ENCODE measurements around the gene CSNK2A2. TPM values are rescaled to one million over a fixed set of nuclear protein-coding genes. Genes with fewer than 3 reads are reported as not detected.

The CSNK2A2 gene
- total and polyA plus RNA-seq, 2 of the 8 experiments (the other 6 are each of a cell fraction or from before 2014, with no cell fraction given), result 37.9 to 128 TPM

DNA sequence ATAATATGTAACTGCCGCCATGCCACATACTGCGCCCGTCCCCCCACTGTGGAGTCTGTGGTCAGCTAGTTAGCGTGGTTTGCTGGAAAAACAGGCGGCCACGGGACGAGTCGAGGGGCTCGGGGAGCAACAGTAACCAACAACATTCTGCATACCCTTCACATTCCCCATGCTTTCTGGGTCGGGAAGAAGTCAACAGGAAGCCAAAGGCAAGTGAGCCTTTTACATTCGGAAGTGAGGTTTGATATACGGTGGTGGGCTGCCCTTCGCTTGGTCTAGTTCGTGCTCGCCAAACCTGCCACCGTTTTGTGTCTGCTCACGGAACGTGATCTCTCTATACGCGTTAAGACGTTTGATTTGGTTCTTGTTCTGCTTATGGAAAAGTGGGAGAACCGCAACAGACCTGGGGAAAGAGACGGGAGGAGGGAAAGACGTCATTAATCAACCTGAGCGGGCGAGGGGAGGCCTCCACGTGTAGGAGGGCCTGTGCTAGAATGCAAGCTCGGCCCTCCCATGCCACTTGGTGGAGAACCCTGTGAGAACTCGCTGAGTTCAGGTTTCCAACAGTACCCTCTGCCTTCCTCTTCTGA lies 39.9 kb downstream of the CSNK2A2 start:
- Histone ChIP-seq H3K23me2 (ENCODE audit: low read depth, low read length) (no peaks in the 10 kb centered on the region), H3K14ac (ENCODE audit: insufficient read length) (no peak overlapping the region), H3K23ac (ENCODE audit: insufficient read length) (no peak overlapping the region), H3K27ac (ENCODE audit: low read depth, low read length) (no peak overlapping the region), H4K8ac (ENCODE audit: extremely low read depth, insufficient read depth, low read length) (no peak overlapping the region), H3K56ac (replicated peaks; ENCODE audit: insufficient read length, low read depth, low read length) (no peak overlapping the region), H4K5ac (ENCODE audit: insufficient read length, low read depth, low read length) (no peak overlapping the region), H4K20me1 (replicated peaks in 1 of 2; ENCODE audit: control insufficient read depth in 1 of 2, insufficient read depth in 2 of 2, low read length in 2 of 2) (peaks cover 0 to 2% of the 10 kb centered on the region in 2 experiments), H3K36me3 (ENCODE audit: control insufficient read depth in 2 of 4, insufficient read depth in 4 of 4, low read length in 3 of 4) (peaks cover 11 to 22% (median 18%) of the 10 kb centered on the region in 4 experiments), H2BK120ac (replicated peaks; ENCODE audit: low read depth, low read length) (no peak overlapping the region), H4K91ac (replicated peaks; ENCODE audit: insufficient read length, low read length) (no peak overlapping the region), H2AK5ac (ENCODE audit: low read depth, low read length) (no peak overlapping the region), H3K9me3 (ENCODE audit: insufficient read depth in 2 of 2, low read depth in 1 of 2, low read length in 1 of 2) (no peaks in the 10 kb centered on the region), H3K4me1 (replicated peaks in 1 of 4; ENCODE audit: control insufficient read depth in 3 of 4, insufficient read depth in 4 of 4, low read length in 3 of 4) (no peaks in the 10 kb centered on the region; a peak in 1 of 7 replicates), H2BK5ac (ENCODE audit: low read depth, low read length) (no peak overlapping the region), H3K9ac (replicated peaks in 1 of 4; ENCODE audit: extremely low read depth in 1 of 4, low read depth in 3 of 4, low read length in 3 of 4) (no peak overlapping the region), H3K79me1 (ENCODE audit: low read depth, low read length) (no peaks in the 10 kb centered on the region), H2BK12ac (ENCODE audit: low read depth, low read length) (no peak overlapping the region), H2BK20ac (ENCODE audit: low read length) (no peak overlapping the region), H3K4me3 (ENCODE audit: extremely low read depth in 1 of 4, insufficient read depth in 2 of 4, low read depth in 3 of 4, low read length in 4 of 4) (no peak overlapping the region), H3K4me2 (ENCODE audit: insufficient read depth in 1 of 2, low read depth in 2 of 2, low read length in 2 of 2) (no peak overlapping the region), H3K4ac (replicated peaks; ENCODE audit: insufficient read length, low read depth, low read length) (no peak overlapping the region), H2AFZ (ENCODE audit: low read length) (no peak overlapping the region), H3K27me3 (replicated peaks in 1 of 4; ENCODE audit: control insufficient read depth in 3 of 4, extremely low read depth in 1 of 4, insufficient read depth in 3 of 4, low read length in 3 of 4) (no peaks in the 10 kb centered on the region), H2BK15ac (ENCODE audit: low read length) (no peak overlapping the region), H3K18ac (ENCODE audit: extremely low read depth, low read length) (no peak overlapping the region), H3K79me2 (ENCODE audit: control insufficient read depth in 1 of 2, insufficient read depth in 2 of 2, low read length in 2 of 2) (no peaks in the 10 kb centered on the region)
- POLR2A ChIA-PET (ENCODE audit: partially characterized antibody), result interaction anchor here (0.6 to 2.2 kb wide), 8 partner anchors 8 to 595 kb away, joined by 3 to 6 read pairs (median 4); no protein-coding TSS in a partner anchor
- CTCF ChIA-PET (ENCODE audit: partially characterized antibody), result interaction anchor here (0.8 kb wide), 1 partner anchor 38 kb away, joined by 3 read pairs; no protein-coding TSS in a partner anchor
- WGBS, 2 experiments (ENCODE audit: extremely low coverage in 1 of 2, insufficient coverage in 1 of 2, insufficient read length in 1 of 2, insufficient replicate concordance in 2 of 2, low coverage in 1 of 2, low lambda C conversion rate in 2 of 2, missing lambda C conversion rate in 1 of 2), result 87% methylated on average over 29 of the region's 29 CpGs; no CpG with 5 or more reads in 1 of the 2 experiments
- TF ChIP-seq RXRA (IDR thresholded peaks at IDR 0.05; ENCODE audit: insufficient read depth, low read depth, low read length) (no peak), JUN (IDR thresholded peaks at IDR 0.05; ENCODE audit: low read depth, low read length) (no peak), TAF1 (IDR thresholded peaks at IDR 0.05; ENCODE audit: low read depth, low read length) (no peak), RFX5 (IDR thresholded peaks at IDR 0.05; ENCODE audit: borderline replicate concordance, low read depth, low read length) (no peak), CTBP2 (IDR thresholded peaks at IDR 0.05; ENCODE audit: borderline replicate concordance, insufficient read depth, insufficient read length, low read length) (no peak), TEAD4 (IDR thresholded peaks at IDR 0.05; ENCODE audit: low read depth, low read length) (no peak), JUND (IDR thresholded peaks at IDR 0.05; ENCODE audit: low read length) (no peak), TAF7 (optimal IDR thresholded peaks at IDR 0.05; ENCODE audit: borderline replicate concordance, low read depth, low read length) (no peak), BCL11A (IDR thresholded peaks at IDR 0.05; ENCODE audit: low read depth in 2 of 2, low read length in 2 of 2) (no peak)
- FAIRE-seq (no peak), DNase-seq (ENCODE audit: low read depth in 1 of 2, low spot score in 2 of 2) (no peak)

Data from H1 (cell line).